ENCODE data around the gene TRIM45.
"Not testable (repeated sequence)": the region's sequence is repeated elsewhere in the genome, so short reads cannot be mapped to it uniquely, and the experiment has no call there.

DNA sequence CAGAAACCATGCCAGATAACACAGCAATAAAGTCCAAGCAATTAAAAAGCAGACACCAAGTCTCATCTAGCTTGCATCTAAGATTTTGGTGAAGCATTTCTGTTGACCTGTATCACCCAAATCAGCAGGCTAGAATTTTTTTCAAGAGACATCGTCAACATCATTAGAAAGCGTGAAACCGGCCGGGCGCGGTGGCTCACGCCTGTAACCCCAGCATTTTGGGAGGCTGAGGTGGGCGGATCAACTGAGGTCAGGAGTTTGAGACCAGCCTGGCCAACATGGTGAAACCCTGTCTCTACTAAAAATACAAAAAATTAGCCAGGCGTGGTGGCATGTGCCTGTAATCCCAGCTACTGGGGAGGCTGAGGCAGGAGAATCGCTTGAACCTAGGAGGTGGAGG is 2.4 kb downstream of the TRIM45 start:
- TF ChIP-seq CTCF (IDR thresholded peaks at IDR 0.05; ENCODE audit: insufficient read depth, low read depth, low read length); EZH2 (IDR thresholded peaks at IDR 0.05; ENCODE audit: insufficient read depth, low read length): not testable (repeated sequence)

Measured in astrocyte (in vitro differentiated cells and primary cell).